Astrocyte of the cerebellum (primary cell): ENCODE measurements around the gene HBA1.
"Not testable (repeated sequence)": the region's sequence is repeated elsewhere in the genome, so short reads cannot be mapped to it uniquely, and the experiment has no call there.

Experiments
- DNase-seq: peaks from one replicate; pipeline ENCODE4 v3.0.0-alpha.2; 2011; ENCODE audit warnings: low read depth
- H3K4me3 ChIP-seq: 2 replicates; pipeline ENCODE4 v1.5.1; 2011; ENCODE audit warnings: mild to moderate bottlenecking, low read depth, low read length, moderate library complexity
- CTCF ChIP-seq: IDR thresholded peaks from 2 replicates; pipeline ENCODE4 v1.5.1; 2012; ENCODE audit warnings: low read length, low read depth, moderate library complexity, mild to moderate bottlenecking; ENCODE audit errors: missing control alignments
- in situ Hi-C: cut with HindIII; loops from 2 replicates; pipeline ENCODE4 v1.10.0; 2017; ENCODE audit warnings: low sequenced_read_pairs

The HBA1 gene

GRCh38 chr16:194516-194915 is 18.0 kb downstream of the HBA1 start:
- H3K4me3 ChIP-seq = no peak overlapping the region
- no peak for DNase-seq
- TF ChIP-seq CTCF = no peak
- in situ Hi-C loops = no loop called here

DNA sequence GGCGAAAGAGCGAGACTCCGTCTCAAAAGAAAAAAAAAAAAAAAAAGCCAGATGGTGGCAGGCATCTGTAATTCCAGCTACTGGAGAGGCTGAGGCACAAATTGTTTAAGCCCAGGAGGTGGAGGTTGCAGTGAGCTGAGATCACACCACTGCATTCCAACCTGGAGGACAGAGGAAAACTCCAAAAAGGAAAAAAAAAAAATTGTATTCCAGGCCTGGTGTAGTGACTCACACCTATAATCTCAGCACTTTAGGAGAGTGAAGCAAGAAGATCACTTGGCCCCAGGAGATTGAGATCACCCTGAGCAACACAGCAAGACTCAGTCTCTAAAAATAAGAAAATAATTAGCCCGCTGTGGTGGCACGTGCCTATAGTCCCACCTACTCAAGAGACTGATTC is 23.9 kb downstream of the HBA1 start:
- in situ Hi-C loops = no loop called here
- no peak for DNase-seq

DNA sequence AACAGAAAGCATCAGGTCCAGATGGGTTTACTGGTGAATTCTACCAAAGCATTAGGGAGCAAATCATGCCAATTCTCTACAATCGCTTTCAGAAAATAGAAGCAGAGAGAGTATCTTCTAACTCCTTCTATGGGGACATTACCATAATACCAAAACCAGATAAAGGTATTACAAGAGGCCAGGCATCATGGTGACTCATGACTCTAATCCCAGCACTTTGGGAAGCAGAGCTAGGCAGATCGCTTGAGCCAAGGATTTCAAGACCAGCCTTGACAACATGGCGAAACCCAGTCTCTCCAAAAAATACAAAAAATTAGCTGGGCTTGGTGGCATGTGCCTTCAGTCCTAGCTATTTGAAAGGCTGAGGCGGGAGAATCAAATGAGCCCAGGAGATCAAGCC is 26.8 kb downstream of the HBA1 start:
- no peak for DNase-seq
- TF ChIP-seq CTCF = no peak
- in situ Hi-C loops = no loop called here
- no peak overlapping the region for H3K4me3 ChIP-seq

More for the DNA sequence above, 23.9 kb downstream of the HBA1 start:
- H3K4me3 ChIP-seq = no peak overlapping the region
- TF ChIP-seq CTCF = no peak

DNA sequence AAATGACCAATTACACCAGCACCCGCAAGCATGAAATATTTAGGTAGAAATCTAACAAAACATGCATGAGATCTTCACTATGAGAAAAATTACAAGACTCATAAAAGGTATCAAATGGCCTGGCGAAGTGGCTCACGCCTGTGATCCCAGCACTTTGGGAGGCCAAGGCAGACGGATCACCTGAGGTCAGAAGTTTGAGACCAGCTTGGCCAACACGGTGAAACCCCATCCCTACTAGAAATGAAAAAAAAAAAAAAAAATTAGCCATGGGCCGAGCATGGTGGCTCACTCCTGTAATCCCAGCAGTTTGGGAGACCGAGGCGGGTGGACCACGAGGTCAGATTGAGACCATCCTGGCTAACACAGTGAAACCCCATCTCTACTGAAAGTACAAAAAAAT is 27.6 kb downstream of the HBA1 start:
- DNase-seq, in situ Hi-C loops, H3K4me3 ChIP-seq: not testable (repeated sequence)

GRCh38 chr16:209359-209758 is 32.9 kb downstream of the HBA1 start:
- in situ Hi-C loops, H3K4me3 ChIP-seq, DNase-seq: not testable (repeated sequence)

DNA sequence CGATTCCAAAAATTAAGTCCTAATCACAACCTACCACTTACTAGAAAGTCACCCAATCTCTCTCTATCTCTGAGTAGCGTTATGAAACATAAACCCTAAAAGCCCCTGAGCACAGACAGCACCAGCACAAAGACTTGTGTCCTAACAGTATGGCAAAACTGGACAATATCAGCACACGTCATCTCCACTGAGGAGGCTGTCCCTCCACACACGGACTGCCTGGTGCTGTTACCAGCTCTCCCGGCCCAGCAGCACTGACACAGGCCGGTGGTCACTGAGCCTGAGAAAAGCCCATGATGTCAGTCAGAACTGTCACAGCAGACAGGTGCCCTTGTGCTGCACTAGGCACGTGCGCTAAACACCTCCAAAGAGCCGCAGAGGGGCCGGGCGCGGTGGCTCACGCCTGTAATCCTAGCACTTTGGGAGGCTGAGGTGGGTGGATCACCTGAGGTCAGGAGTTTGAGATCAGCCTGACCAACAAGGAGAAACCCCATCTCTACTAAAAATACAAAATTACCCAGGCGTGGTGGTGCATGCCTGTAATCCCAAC is 35.2 kb downstream of the HBA1 start:
- DNase-seq, in situ Hi-C loops, H3K4me3 ChIP-seq: not testable (repeated sequence)

GRCh38 chr16:212999-213398 is 36.5 kb downstream of the HBA1 start:
- DNase-seq = no peak
- TF ChIP-seq CTCF = no peak
- in situ Hi-C loops = no loop called here
- H3K4me3 ChIP-seq = no peak overlapping the region

GRCh38 chr16:220021-220420 is 43.5 kb downstream of the HBA1 start:
- in situ Hi-C loops = no loop called here
- no peak for DNase-seq
- TF ChIP-seq CTCF = no peak

More at GRCh38 chr16:220021-220420, 43.5 kb downstream of the HBA1 start:
- H3K4me3 ChIP-seq = no peak overlapping the region
